NCI-H128 (cell line): ENCODE measurements around the gene APOBEC3H.
"Not testable (repeated sequence)": the region's sequence is repeated elsewhere in the genome, so short reads cannot be mapped to it uniquely, and the experiment has no call there.

Experiments
- DNase-seq: peaks from one replicate; lab custom pipeline; 2025; ENCODE audit not compliant: unreplicated experiment; lab: John Stamatoyannopoulos, UW

The APOBEC3H gene

GRCh38 chr22:39097098-39098020 is at the start of gene APOBEC3H:
Gene APOBEC3H (plus strand): TSS chr22:39097244. CDS start chr22:39100279, 3,035 bp downstream.
- no peak for DNase-seq

- DNase-seq = not testable (repeated sequence)
Observed at GRCh38 chr22:39049486-39049885, 47.6 kb upstream of the APOBEC3H start.

GRCh38 chr22:39051844-39052495 is 45.1 kb upstream of the APOBEC3H start:
- not testable (repeated sequence) for DNase-seq

- no peak for DNase-seq
Observed at GRCh38 chr22:39055658-39056057, 41.4 kb upstream of the APOBEC3H start.

- not testable (repeated sequence) for DNase-seq
Observed at GRCh38 chr22:39061290-39061689, 35.8 kb upstream of the APOBEC3H start.

- not testable (repeated sequence) for DNase-seq
Observed at GRCh38 chr22:39061951-39062350, 35.1 kb upstream of the APOBEC3H start.

- DNase-seq = not testable (repeated sequence)
Observed at GRCh38 chr22:39063904-39064303, 33.1 kb upstream of the APOBEC3H start.

GRCh38 chr22:39066442-39067276 is 30.4 kb upstream of the APOBEC3H start:
- not testable (repeated sequence) for DNase-seq

GRCh38 chr22:39068033-39068785 is 28.8 kb upstream of the APOBEC3H start:
- DNase-seq = no peak

- no peak for DNase-seq
Observed at GRCh38 chr22:39070186-39070585, 26.9 kb upstream of the APOBEC3H start.

- not testable (repeated sequence) for DNase-seq
Observed at GRCh38 chr22:39072581-39072981, 24.5 kb upstream of the APOBEC3H start.

GRCh38 chr22:39073981-39074380 is 23.1 kb upstream of the APOBEC3H start:
- DNase-seq = no peak

GRCh38 chr22:39076155-39077025 is 20.7 kb upstream of the APOBEC3H start:
- not testable (repeated sequence) for DNase-seq

- not testable (repeated sequence) for DNase-seq
Observed at GRCh38 chr22:39077026-39077840, 19.8 kb upstream of the APOBEC3H start, which contains the start of gene APOBEC3G. Gene APOBEC3G (plus strand): TSS chr22:39077275. CDS start chr22:39077362, 87 bp downstream.

- DNase-seq = not testable (repeated sequence)
Observed at GRCh38 chr22:39077912-39078311, 19.1 kb upstream of the APOBEC3H start.

- DNase-seq = no peak
Observed at GRCh38 chr22:39078329-39078728, 18.7 kb upstream of the APOBEC3H start.

- DNase-seq = not testable (repeated sequence)
Observed at GRCh38 chr22:39079054-39079637, 17.9 kb upstream of the APOBEC3H start.
